WTC11 (cell line): ENCODE data around the gene SFXN1. TPM values are rescaled to one million over a fixed set of nuclear protein-coding genes. Genes with fewer than 3 reads are reported as not detected.

Experiments
- ATAC-seq: fragments of 200-7000 bp; cut with Tn5 transposase; 2 replicates; pipeline ENCODE4 v1.10.0; 2021; ENCODE audit warnings: mild to moderate bottlenecking, moderate library complexity
- CTCF ChIA-PET: fragments of 300-600 bp; sonication (Branson Sonifier 250); formaldehyde crosslinking; loops from one replicate; lab custom pipeline; 2021; ENCODE audit warnings: antibody characterized with exemption; lab: Charles Lee
- POLR2A ChIA-PET: fragments of 350-600 bp; sonication (Branson Sonifier 250); formaldehyde crosslinking; loops from one replicate; lab custom pipeline; 2021; ENCODE audit warnings: antibody characterized with exemption; lab: Charles Lee
- DNase-seq: peaks from one replicate; pipeline ENCODE4 v3.0.0; 2021; ENCODE audit warnings: low spot score
- H3K27ac Mint-ChIP-seq: 2 replicates; pipeline ENCODE4 v1.8.0; 2021; ENCODE audit warnings: mixed read lengths
- H3K27me3 Mint-ChIP-seq: 2 replicates; pipeline ENCODE4 v1.8.0; 2021; ENCODE audit warnings: low read depth, mild to moderate bottlenecking, moderate library complexity, mixed read lengths
- H3K36me3 Mint-ChIP-seq: 2 replicates; pipeline ENCODE4 v1.8.0; 2021; ENCODE audit warnings: mixed read lengths
- H3K4me1 Mint-ChIP-seq: 2 replicates; pipeline ENCODE4 v1.8.0; 2022; ENCODE audit warnings: mixed read lengths
- H3K4me3 Mint-ChIP-seq: 2 replicates; pipeline ENCODE4 v1.8.0; 2021; ENCODE audit warnings: mild to moderate bottlenecking, moderate library complexity, mixed read lengths
- H3K9me3 Mint-ChIP-seq: 2 replicates; pipeline ENCODE4 v1.8.0; 2021; ENCODE audit warnings: mixed read lengths
- AR ChIP-seq: fragments of 250-450 bp; sonication (Bioruptor Pico); IDR thresholded peaks from 2 replicates; pipeline ENCODE4 v1.9.0; 2021; ENCODE audit warnings: mild to moderate bottlenecking
- ARID4B ChIP-seq: sonication (generic); formaldehyde crosslinking; IDR thresholded peaks from 2 replicates; pipeline ENCODE4 v1.8.0; 2023; ENCODE audit warnings: missing genetic modification reagents, mild to moderate bottlenecking, borderline replicate concordance
- CBFB ChIP-seq: sonication (generic); formaldehyde crosslinking; IDR thresholded peaks from 2 replicates; pipeline ENCODE4 v1.8.1; 2022; ENCODE audit warnings: mild to moderate bottlenecking, low read depth, missing genetic modification reagents
- E2F4 ChIP-seq: sonication (generic); formaldehyde crosslinking; IDR thresholded peaks from 2 replicates; pipeline ENCODE4 v1.8.1; 2022; ENCODE audit warnings: low read depth, mild to moderate bottlenecking, moderate library complexity, missing genetic modification reagents, borderline replicate concordance
- ELF4 ChIP-seq: sonication (generic); formaldehyde crosslinking; IDR thresholded peaks from 2 replicates; pipeline ENCODE4 v1.8.1; 2022; ENCODE audit warnings: low read depth, mild to moderate bottlenecking, moderate library complexity, missing genetic modification reagents
- ERG ChIP-seq: fragments of 250-450 bp; sonication (Bioruptor Pico); IDR thresholded peaks from 2 replicates; pipeline ENCODE4 v1.8.0; 2021; ENCODE audit warnings: mild to moderate bottlenecking
- FOXP4 ChIP-seq: sonication (generic); formaldehyde crosslinking; IDR thresholded peaks from 2 replicates; pipeline ENCODE4 v1.8.0; 2022; ENCODE audit warnings: mild to moderate bottlenecking, missing genetic modification reagents
- PREB ChIP-seq: sonication (generic); formaldehyde crosslinking; IDR thresholded peaks from 2 replicates; pipeline ENCODE4 v1.8.1; 2022; ENCODE audit warnings: mild to moderate bottlenecking, missing genetic modification reagents, moderate library complexity, borderline replicate concordance
- PRRX2 ChIP-seq: fragments of 250-450 bp; sonication (Bioruptor Pico); IDR thresholded peaks from 2 replicates; pipeline ENCODE4 v1.8.0; 2021; ENCODE audit warnings: mild to moderate bottlenecking
- SMAD4 ChIP-seq: sonication (generic); formaldehyde crosslinking; IDR thresholded peaks from 2 replicates; pipeline ENCODE4 v1.8.0; 2022; ENCODE audit warnings: mild to moderate bottlenecking, missing genetic modification reagents
- SOX15 ChIP-seq: fragments of 250-450 bp; sonication (Bioruptor Pico); IDR thresholded peaks from 2 replicates; pipeline ENCODE4 v1.9.0; 2021; ENCODE audit warnings: mild to moderate bottlenecking
- USF2 ChIP-seq: sonication (generic); formaldehyde crosslinking; IDR thresholded peaks from 2 replicates; pipeline ENCODE4 v1.8.1; 2023; ENCODE audit warnings: mild to moderate bottlenecking, missing genetic modification reagents, moderate library complexity
- ZNF121 ChIP-seq: sonication (generic); formaldehyde crosslinking; IDR thresholded peaks from 2 replicates; pipeline ENCODE4 v1.8.0; 2023; ENCODE audit warnings: missing genetic modification reagents
- ZNF263 ChIP-seq: sonication (generic); formaldehyde crosslinking; IDR thresholded peaks from 2 replicates; pipeline ENCODE4 v1.8.1; 2022; ENCODE audit warnings: low read depth, mild to moderate bottlenecking, moderate library complexity, missing genetic modification reagents
- total RNA-seq: library from RNA; stranded (reverse); gene quantifications from 3 replicates; pipeline ENCODE4 v1.2.3, GENCODE V29; 2021

The SFXN1 gene
- total RNA-seq, 1 experiment from 2014 or later = 82.9 TPM

GRCh38 chr5:175484322-175484721 is 6.0 kb downstream of the SFXN1 start:
- H3K4me1 Mint-ChIP-seq = peaks cover 31% of the 10 kb centered on the region
- ChIA-PET CTCF (no interaction called here), POLR2A (no interaction called here)
- H3K9me3 Mint-ChIP-seq = no peaks in the 10 kb centered on the region
- DNase-seq (no peak), ATAC-seq (no peak)
- H3K36me3 Mint-ChIP-seq = peaks cover 52% of the 10 kb centered on the region
- no peak overlapping the region for H3K4me3 Mint-ChIP-seq
- H3K27ac Mint-ChIP-seq = no peak overlapping the region
- TF ChIP-seq ELF4 (CRISPR knock-in tag) (no peak), SMAD4 (CRISPR knock-in tag) (no peak), ARID4B (no peak), FOXP4 (CRISPR knock-in tag) (no peak), SOX15 (CRISPR knock-in tag) (no peak), USF2 (no peak), ZNF121 (CRISPR knock-in tag) (no peak), ERG (CRISPR knock-in tag) (no peak)
- no peaks in the 10 kb centered on the region for H3K27me3 Mint-ChIP-seq

- Mint-ChIP-seq H3K27ac (no peak overlapping the region), H3K4me3 (no peak overlapping the region), H3K4me1 (peaks cover 31% of the 10 kb centered on the region), H3K27me3 (no peaks in the 10 kb centered on the region), H3K9me3 (no peaks in the 10 kb centered on the region), H3K36me3 (peaks cover 54% of the 10 kb centered on the region)
- no peak for DNase-seq
- ChIA-PET CTCF (no interaction called here), POLR2A (interaction anchor here (0.6 kb wide), 1 partner anchor 15 kb away, joined by 3 read pairs; no protein-coding TSS in a partner anchor)
- no peak for ATAC-seq
- TF ChIP-seq PRRX2 (CRISPR knock-in tag) (no peak), E2F4 (CRISPR knock-in tag) (no peak), AR (CRISPR knock-in tag) (no peak), ZNF263 (CRISPR knock-in tag) (no peak), CBFB (no peak), PREB (CRISPR knock-in tag) (no peak), SOX15 (CRISPR knock-in tag) (no peak)
Observed at GRCh38 chr5:175484829-175485228, 6.5 kb downstream of the SFXN1 start.
